ENCODE measurements around the gene ANKIB1.
"Not testable (repeated sequence)": the region's sequence is repeated elsewhere in the genome, so short reads cannot be mapped to it uniquely, and the experiment has no call there.

The ANKIB1 gene

GRCh38 chr7:92417913-92418312, 172.1 kb downstream of the ANKIB1 start:
- Mint-ChIP-seq H3K4me3 (no peak overlapping the region), H3K27me3 (peaks cover 2% of the 10 kb centered on the region), H3K9me3 (no peaks in the 10 kb centered on the region), H3K4me1 (ENCODE audit: low read depth) (no peaks in the 10 kb centered on the region), H3K36me3 (ENCODE audit: low read depth) (no peaks in the 10 kb centered on the region), H3K27ac (no peak overlapping the region)
- intact Hi-C loops (cut with micrococcal nuclease), result no loop called here

GRCh38 chr7:92421676-92422435, 176.1 kb downstream of the ANKIB1 start:
- no peak overlapping the region for H3K27ac Mint-ChIP-seq
- H3K27me3 Mint-ChIP-seq, result peaks cover 2% of the 10 kb centered on the region
- peaks cover 5% of the 10 kb centered on the region for H3K36me3 Mint-ChIP-seq (ENCODE audit: low read depth)
- intact Hi-C loops (cut with micrococcal nuclease), result no loop called here
- no peak overlapping the region for H3K4me3 Mint-ChIP-seq
- peaks cover 9% of the 10 kb centered on the region for H3K4me1 Mint-ChIP-seq (ENCODE audit: low read depth)
- no peaks in the 10 kb centered on the region for H3K9me3 Mint-ChIP-seq

- Mint-ChIP-seq H3K27me3 (peaks cover 2% of the 10 kb centered on the region), H3K4me3 (no peak overlapping the region), H3K4me1 (ENCODE audit: low read depth) (peaks cover 9% of the 10 kb centered on the region), H3K9me3 (no peaks in the 10 kb centered on the region), H3K27ac (no peak overlapping the region), H3K36me3 (ENCODE audit: low read depth) (peaks cover 5% of the 10 kb centered on the region)
- intact Hi-C loops (cut with micrococcal nuclease), result no loop called here
These were observed 177.2 kb downstream of the ANKIB1 start for GRCh38 chr7:92422926-92423325.

DNA sequence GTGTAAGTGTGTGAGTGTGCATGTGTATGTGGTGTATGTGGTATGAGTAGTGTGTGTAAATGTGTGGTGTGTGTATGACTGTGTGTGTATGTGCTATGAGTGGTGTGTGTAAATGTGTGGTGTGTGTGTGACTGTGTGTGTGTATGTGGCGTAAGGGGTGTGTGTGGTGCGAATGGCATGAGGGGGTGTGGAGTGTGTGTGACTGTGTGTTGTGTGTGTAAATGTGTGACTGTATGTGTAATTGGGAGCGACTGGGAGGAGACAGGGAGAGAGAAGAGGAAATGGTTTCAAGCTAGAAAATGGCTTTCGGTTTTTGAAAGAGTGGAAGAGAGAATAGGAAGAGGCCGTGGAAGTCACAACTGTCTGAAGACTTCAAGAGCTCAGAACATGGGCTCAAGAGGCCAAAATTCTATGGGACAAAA, 177.9 kb downstream of the ANKIB1 start:
- Mint-ChIP-seq H3K27me3 (peaks cover 2% of the 10 kb centered on the region), H3K27ac (peak overlapping the region; percentile 69), H3K4me1 (ENCODE audit: low read depth) (peaks cover 9% of the 10 kb centered on the region), H3K4me3 (peak overlapping the region; percentile 55), H3K36me3 (ENCODE audit: low read depth) (peaks cover 5% of the 10 kb centered on the region), H3K9me3 (no peaks in the 10 kb centered on the region)
- intact Hi-C loops (cut with micrococcal nuclease), result loop anchor here (1.0 kb wide), 1 partner anchor 24 kb away; the partner anchor contains the start of gene GATAD1

DNA sequence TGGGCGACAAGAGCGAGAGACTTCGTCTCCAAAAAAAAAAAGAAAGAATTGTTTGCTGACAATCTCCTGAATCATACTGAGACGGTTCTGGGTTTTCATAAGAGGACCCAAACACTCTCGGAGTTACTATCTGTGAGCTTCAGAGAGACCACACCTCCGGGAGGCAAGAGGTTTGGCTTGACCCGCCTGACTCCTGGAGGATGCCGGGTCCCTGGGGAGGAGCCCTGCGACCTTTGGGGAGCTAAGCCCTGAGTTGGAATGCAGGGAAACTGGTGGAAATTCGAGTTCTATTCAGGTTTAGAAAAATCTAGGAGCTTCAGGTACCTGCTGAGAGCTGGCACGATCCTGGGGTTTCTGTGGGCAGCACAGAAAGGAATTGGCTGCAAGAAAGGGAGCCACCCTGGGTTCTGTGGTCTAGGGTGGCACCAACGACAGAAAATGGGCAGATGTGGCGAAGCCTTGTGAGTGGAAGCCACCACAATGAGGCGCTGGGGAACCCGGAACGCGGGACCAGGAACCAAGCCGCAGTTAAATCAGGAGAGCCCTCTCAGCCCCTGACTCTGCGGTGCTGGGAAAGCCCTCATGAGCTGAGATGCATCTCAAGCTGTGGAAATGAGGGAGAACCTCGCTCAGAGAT, 179.7 kb downstream of the ANKIB1 start:
- Mint-ChIP-seq H3K27me3 (peaks cover 2% of the 10 kb centered on the region), H3K4me3 (peak overlapping the region; percentile 56), H3K4me1 (ENCODE audit: low read depth) (peaks cover 9% of the 10 kb centered on the region), H3K27ac (peak overlapping the region; percentile 28), H3K36me3 (ENCODE audit: low read depth) (peaks cover 5% of the 10 kb centered on the region), H3K9me3 (no peaks in the 10 kb centered on the region)
- intact Hi-C loops (cut with micrococcal nuclease), result no loop called here

DNA sequence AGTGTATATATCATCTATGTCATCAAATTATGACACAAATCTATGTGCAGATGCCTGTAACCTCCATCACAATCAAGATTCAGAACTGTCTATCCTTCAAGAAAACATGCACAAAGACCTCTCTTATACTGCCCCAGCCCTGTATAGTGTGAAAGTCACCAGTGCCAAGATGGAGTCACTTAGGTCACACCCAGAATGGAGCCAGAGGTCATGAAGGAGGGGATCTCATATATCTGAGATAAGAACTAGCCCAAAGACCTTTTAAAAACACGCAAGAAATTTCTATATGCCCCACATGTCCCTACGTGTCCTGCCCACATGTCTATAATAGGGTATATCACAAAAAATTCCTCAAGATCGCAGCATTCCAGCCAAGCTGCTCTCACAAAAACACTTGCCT, 181.4 kb downstream of the ANKIB1 start:
- Mint-ChIP-seq H3K4me1 (ENCODE audit: low read depth) (peaks cover 9% of the 10 kb centered on the region), H3K9me3 (no peaks in the 10 kb centered on the region), H3K36me3 (ENCODE audit: low read depth) (peaks cover 5% of the 10 kb centered on the region), H3K4me3 (no peak overlapping the region), H3K27me3 (peaks cover 2% of the 10 kb centered on the region), H3K27ac (no peak overlapping the region)
- intact Hi-C loops (cut with micrococcal nuclease), result no loop called here

DNA sequence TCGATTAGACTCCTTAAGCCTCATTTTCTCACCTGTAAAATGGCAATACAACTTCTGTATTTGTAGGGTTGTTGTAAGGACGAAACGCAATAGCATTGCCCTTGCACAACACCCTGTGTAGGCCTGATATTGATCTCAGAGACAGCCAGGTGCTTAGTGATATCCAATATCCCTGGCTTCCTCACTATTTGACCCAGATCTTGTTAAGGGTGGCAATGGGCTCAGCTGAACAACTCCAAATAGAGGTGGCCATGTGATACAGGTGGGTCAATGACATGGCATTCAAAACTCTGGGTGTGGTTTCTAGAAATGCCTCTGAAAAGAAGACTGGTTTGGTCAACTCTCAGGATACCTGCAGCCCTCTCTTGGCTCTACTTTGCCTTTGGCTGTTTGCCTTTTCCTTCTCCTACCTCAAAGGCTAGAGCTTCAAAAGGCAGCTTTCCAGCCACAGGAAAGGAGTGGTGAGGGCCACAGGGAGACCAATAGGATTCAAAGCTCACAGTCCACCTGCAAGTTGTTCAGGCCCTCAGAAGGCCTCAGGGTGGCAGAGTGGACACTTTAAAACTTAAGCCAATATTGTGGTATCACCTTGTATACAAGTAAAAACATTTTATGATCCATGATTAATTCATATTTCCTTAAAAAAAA, 186.6 kb downstream of the ANKIB1 start:
- H3K4me1 Mint-ChIP-seq (ENCODE audit: low read depth), result no peaks in the 10 kb centered on the region
- no peaks in the 10 kb centered on the region for H3K9me3 Mint-ChIP-seq
- intact Hi-C loops (cut with micrococcal nuclease), result no loop called here
- no peaks in the 10 kb centered on the region for H3K27me3 Mint-ChIP-seq
- no peaks in the 10 kb centered on the region for H3K36me3 Mint-ChIP-seq (ENCODE audit: low read depth)
- H3K27ac Mint-ChIP-seq, result no peak overlapping the region
- no peak overlapping the region for H3K4me3 Mint-ChIP-seq

GRCh38 chr7:92433019-92433418, 187.2 kb downstream of the ANKIB1 start:
- Mint-ChIP-seq H3K4me3 (no peak overlapping the region), H3K27me3 (no peaks in the 10 kb centered on the region), H3K9me3 (no peaks in the 10 kb centered on the region), H3K27ac (no peak overlapping the region), H3K4me1 (ENCODE audit: low read depth) (no peaks in the 10 kb centered on the region), H3K36me3 (ENCODE audit: low read depth) (no peaks in the 10 kb centered on the region)
- intact Hi-C loops (cut with micrococcal nuclease), result no loop called here

DNA sequence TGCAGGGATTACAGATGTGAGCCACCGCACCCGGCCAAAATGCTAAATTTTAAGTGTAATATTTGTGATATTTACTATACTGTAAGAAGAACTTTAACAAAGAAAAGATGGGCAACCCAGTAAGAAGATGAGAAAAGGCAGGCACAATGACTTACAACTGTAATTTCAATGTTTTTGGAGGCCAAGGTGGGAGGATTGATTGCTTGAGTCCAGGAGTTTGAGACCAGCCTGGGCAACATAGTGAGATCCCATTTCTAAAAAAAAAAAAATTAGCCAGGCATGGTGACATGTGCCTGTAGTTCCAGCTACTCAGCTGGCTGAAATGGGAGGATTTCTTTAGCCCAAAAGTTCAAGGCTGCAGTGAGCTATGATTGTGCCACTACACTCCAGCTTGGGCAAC, 189.8 kb downstream of the ANKIB1 start:
- intact Hi-C loops (cut with micrococcal nuclease), result no loop called here
- Mint-ChIP-seq H3K36me3 (ENCODE audit: low read depth) (no peaks in the 10 kb centered on the region), H3K4me3 (no peak overlapping the region), H3K27ac (no peak overlapping the region), H3K9me3 (no peaks in the 10 kb centered on the region), H3K4me1 (ENCODE audit: low read depth) (no peaks in the 10 kb centered on the region), H3K27me3 (no peaks in the 10 kb centered on the region)

GRCh38 chr7:92436612-92437445, 191.1 kb downstream of the ANKIB1 start:
- H3K4me3 Mint-ChIP-seq, result no peak overlapping the region
- no peaks in the 10 kb centered on the region for H3K9me3 Mint-ChIP-seq
- no peaks in the 10 kb centered on the region for H3K36me3 Mint-ChIP-seq (ENCODE audit: low read depth)
- H3K27me3 Mint-ChIP-seq, result no peaks in the 10 kb centered on the region
- H3K27ac Mint-ChIP-seq, result no peak overlapping the region
- intact Hi-C loops (cut with micrococcal nuclease), result no loop called here
- H3K4me1 Mint-ChIP-seq (ENCODE audit: low read depth), result no peaks in the 10 kb centered on the region

DNA sequence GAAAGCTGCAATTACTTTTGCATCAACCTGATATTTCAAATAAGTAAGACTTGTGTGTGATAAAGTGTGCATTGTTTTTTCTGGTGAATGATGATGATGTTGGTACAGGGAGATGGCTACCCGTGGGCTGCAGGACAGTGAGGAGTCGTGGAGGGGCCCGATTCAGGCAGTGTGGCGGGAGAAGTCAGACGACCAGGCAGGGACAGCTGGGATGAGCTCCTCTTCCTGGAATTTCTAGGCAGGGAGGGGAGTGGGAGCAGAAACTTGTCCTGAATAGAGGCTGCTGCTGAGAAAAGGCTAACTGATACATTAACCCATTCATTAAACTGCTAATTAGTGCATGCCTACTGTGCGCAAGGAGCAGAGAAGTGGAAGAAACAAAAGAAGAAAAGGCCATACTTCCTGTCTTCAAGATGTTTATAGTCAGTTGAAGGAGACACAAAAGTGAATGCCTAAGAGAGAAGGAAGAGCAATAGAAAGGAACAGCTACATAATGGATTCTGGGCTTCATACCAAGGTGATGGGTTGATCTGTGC, 192.2 kb downstream of the ANKIB1 start:
- intact Hi-C loops (cut with micrococcal nuclease), result no loop called here
- Mint-ChIP-seq H3K27me3 (no peaks in the 10 kb centered on the region), H3K9me3 (peaks cover 9% of the 10 kb centered on the region), H3K36me3 (ENCODE audit: low read depth) (no peaks in the 10 kb centered on the region), H3K4me3 (no peak overlapping the region), H3K4me1 (ENCODE audit: low read depth) (peaks cover 5% of the 10 kb centered on the region), H3K27ac (no peak overlapping the region)

DNA sequence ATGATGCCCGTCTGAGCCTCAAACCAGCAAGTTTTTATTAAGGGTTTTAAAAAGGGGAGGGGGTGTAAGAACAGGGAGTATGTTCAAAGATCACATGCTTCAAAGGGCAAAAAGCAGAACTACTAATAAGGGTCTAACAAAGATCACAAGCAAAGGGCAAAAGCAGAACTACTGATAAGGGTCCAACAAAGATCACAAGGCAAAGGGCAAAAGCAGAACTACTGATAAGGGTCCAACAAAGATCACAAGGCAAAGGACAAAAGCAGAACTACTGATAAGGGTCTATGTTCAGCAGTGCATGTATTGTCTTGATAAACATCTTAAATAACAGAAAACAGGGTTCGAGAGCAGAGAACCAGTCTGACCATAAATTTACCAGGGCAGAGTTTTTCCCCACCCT, 196.9 kb downstream of the ANKIB1 start:
- not testable (repeated sequence) for H3K27ac Mint-ChIP-seq; H3K36me3 Mint-ChIP-seq (ENCODE audit: low read depth)

DNA sequence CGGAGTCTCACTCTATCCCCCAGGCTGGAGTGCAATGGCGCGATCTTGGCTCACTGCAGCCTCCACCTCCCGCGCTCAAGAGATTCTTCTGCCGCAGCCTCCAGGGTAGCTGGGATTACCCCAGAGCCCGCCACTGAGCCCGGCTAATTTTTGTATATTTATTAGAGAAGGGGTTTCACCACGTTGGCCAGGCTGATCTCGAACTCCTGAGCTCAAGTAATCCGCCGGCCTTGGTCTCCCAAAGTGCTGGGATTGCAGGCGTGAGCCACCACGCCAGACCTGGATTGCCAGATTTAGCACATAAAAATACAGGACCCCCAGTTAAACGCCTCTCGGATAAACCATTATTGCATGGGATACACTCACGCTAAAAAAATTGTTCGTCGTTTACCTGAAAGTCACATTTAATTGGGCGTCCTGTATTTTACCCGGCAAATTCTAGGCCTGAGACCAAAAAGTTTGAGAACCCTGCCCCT, 201.1 kb downstream of the ANKIB1 start:
- intact Hi-C loops (cut with micrococcal nuclease), result loop anchor here (1.0 to 5.0 kb wide), 6 partner anchors 23 to 615 kb away; partner anchors contain the start of genes LRRD1, MTERF1, PEX1 and RBM48
- Mint-ChIP-seq H3K27ac (peak overlapping the region; percentile 88), H3K4me3 (peak overlapping the region; percentile 88), H3K4me1 (ENCODE audit: low read depth) (peaks cover 12% of the 10 kb centered on the region), H3K36me3 (ENCODE audit: low read depth) (peaks cover 19% of the 10 kb centered on the region), H3K27me3 (no peaks in the 10 kb centered on the region), H3K9me3 (peaks cover 9% of the 10 kb centered on the region)

More for the DNA sequence above, 196.9 kb downstream of the ANKIB1 start:
- H3K4me1 Mint-ChIP-seq (ENCODE audit: low read depth); H3K27me3 Mint-ChIP-seq; H3K4me3 Mint-ChIP-seq; intact Hi-C loops (cut with micrococcal nuclease); H3K9me3 Mint-ChIP-seq: not testable (repeated sequence)

Measured in dendritic cell treated with granulocyte-macrophage colony-stimulating factor and Interleukin-4, amounts not matched to agents 40 ng/mL and 50 ng/mL, for 4 days (primary cell).